ENCODE measurements around the gene ARSB.
A peak's percentile ranks its signal among the peaks of the same experiment; 100 is the strongest.
"Not testable (repeated sequence)": the region's sequence is repeated elsewhere in the genome, so short reads cannot be mapped to it uniquely, and the experiment has no call there.

Gene ARSB

DNA sequence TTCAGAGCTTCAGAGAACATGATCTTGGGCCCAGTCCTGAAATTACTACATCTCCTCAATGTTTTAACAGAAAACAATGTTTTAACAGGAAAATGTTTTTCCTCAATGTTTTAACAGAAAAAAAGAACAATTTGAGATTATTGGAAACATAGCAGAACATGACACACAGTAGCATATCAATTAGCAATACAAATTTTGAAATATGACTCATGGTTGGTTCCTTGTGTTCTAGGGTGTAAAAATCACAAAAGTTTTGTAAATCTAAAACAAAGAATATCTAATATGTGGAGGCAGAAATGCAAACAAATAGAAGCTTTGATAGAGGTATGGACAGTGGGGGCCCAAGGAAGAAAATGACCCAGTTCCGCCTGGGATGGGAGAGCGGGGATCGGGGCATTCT, 22.8 kb upstream of the ARSB start:
- no peak for ATAC-seq
- H3K4me1 Mint-ChIP-seq = no peaks in the 10 kb centered on the region

GRCh38 chr5:79005936-79006631, 21.0 kb upstream of the ARSB start:
- H3K4me3 Mint-ChIP-seq = no peak overlapping the region
- no peaks in the 10 kb centered on the region for H3K36me3 Mint-ChIP-seq
- H3K27ac Mint-ChIP-seq = no peak overlapping the region
- H3K4me1 Mint-ChIP-seq = no peaks in the 10 kb centered on the region
- no peaks in the 10 kb centered on the region for H3K9me3 Mint-ChIP-seq
- no peak for DNase-seq (ENCODE audit: low spot score in 2 of 2)
- no peak for ATAC-seq

More for the DNA sequence above, 22.8 kb upstream of the ARSB start:
- H3K27ac Mint-ChIP-seq = peak overlapping the region; percentile 26
- no peak overlapping the region for H3K4me3 Mint-ChIP-seq
- DNase-seq (ENCODE audit: low spot score in 2 of 2) = no peak
- peaks cover under 1% of the 10 kb centered on the region for H3K9me3 Mint-ChIP-seq
- H3K36me3 Mint-ChIP-seq = no peaks in the 10 kb centered on the region

- no peak for ATAC-seq
- Mint-ChIP-seq H3K27ac (no peak overlapping the region), H3K36me3 (no peaks in the 10 kb centered on the region), H3K4me1 (no peaks in the 10 kb centered on the region), H3K4me3 (no peak overlapping the region), H3K9me3 (no peaks in the 10 kb centered on the region)
- DNase-seq (ENCODE audit: low spot score in 2 of 2) = no peak
These were observed 20.0 kb upstream of the ARSB start for GRCh38 chr5:79005151-79005550.

GRCh38 chr5:79002374-79002773, 17.3 kb upstream of the ARSB start:
- DNase-seq (ENCODE audit: low spot score in 2 of 2) (no peak), ATAC-seq (no peak)

GRCh38 chr5:79001471-79001870, 16.4 kb upstream of the ARSB start:
- Mint-ChIP-seq H3K4me3 (no peak overlapping the region), H3K36me3 (no peaks in the 10 kb centered on the region), H3K27ac (no peak overlapping the region), H3K9me3 (no peaks in the 10 kb centered on the region), H3K4me1 (no peaks in the 10 kb centered on the region)
- ATAC-seq (no peak), DNase-seq (ENCODE audit: low spot score in 2 of 2) (no peak)

More at GRCh38 chr5:79002374-79002773, 17.3 kb upstream of the ARSB start:
- Mint-ChIP-seq H3K36me3 (no peaks in the 10 kb centered on the region), H3K27ac (no peak overlapping the region), H3K9me3 (no peaks in the 10 kb centered on the region), H3K4me3 (no peak overlapping the region), H3K4me1 (no peaks in the 10 kb centered on the region)

DNA sequence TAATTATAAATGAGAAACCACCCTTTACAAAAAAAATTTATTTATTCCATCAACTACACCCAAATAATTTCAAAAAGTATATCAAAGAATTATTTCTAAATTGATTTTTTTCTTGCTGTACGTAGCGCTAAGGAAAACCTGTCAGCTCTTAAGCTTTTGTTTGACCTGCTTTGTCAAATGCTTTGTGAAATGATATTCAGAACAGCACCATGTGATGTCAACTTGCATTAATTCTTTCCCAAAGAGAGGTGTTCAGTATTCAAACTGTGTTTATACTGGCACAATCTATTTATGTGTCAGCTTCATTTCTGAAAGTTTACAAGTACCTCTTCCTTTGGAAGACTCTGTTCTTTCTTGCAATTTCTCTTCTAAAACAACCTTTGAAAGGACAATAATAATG, 12.0 kb upstream of the ARSB start:
- ATAC-seq (no peak), DNase-seq (ENCODE audit: low spot score in 2 of 2) (no peak)
- peaks cover 6% of the 10 kb centered on the region for H3K4me1 Mint-ChIP-seq
- no peaks in the 10 kb centered on the region for H3K9me3 Mint-ChIP-seq
- H3K27ac Mint-ChIP-seq = no peak overlapping the region
- H3K4me3 Mint-ChIP-seq = no peak overlapping the region
- H3K36me3 Mint-ChIP-seq = no peaks in the 10 kb centered on the region

GRCh38 chr5:78995521-78996007, 10.5 kb upstream of the ARSB start:
- Mint-ChIP-seq H3K4me1 (peaks cover 6% of the 10 kb centered on the region), H3K36me3 (no peaks in the 10 kb centered on the region), H3K27ac (no peak overlapping the region), H3K4me3 (no peak overlapping the region), H3K9me3 (no peaks in the 10 kb centered on the region)
- DNase-seq (ENCODE audit: low spot score in 2 of 2) (no peak), ATAC-seq (no peak)

- Mint-ChIP-seq H3K27ac (no peak overlapping the region), H3K36me3 (no peaks in the 10 kb centered on the region), H3K4me3 (no peak overlapping the region), H3K4me1 (peaks cover 6% of the 10 kb centered on the region), H3K9me3 (no peaks in the 10 kb centered on the region)
- DNase-seq (ENCODE audit: low spot score in 2 of 2) (no peak), ATAC-seq (peak; percentile 75)
These were observed 8.1 kb upstream of the ARSB start for GRCh38 chr5:78993165-78993564.

GRCh38 chr5:78992146-78992545, 7.0 kb upstream of the ARSB start:
- H3K4me1 Mint-ChIP-seq = peaks cover 6% of the 10 kb centered on the region
- no peak overlapping the region for H3K27ac Mint-ChIP-seq
- no peak for DNase-seq (ENCODE audit: low spot score in 2 of 2)
- no peaks in the 10 kb centered on the region for H3K36me3 Mint-ChIP-seq
- H3K9me3 Mint-ChIP-seq = no peaks in the 10 kb centered on the region
- ATAC-seq = no peak
- H3K4me3 Mint-ChIP-seq = no peak overlapping the region

GRCh38 chr5:78989080-78989479, 4.0 kb upstream of the ARSB start:
- no peak for DNase-seq (ENCODE audit: low spot score in 2 of 2)
- ATAC-seq = no peak
- Mint-ChIP-seq H3K9me3 (no peaks in the 10 kb centered on the region), H3K27ac (no peak overlapping the region), H3K4me3 (no peak overlapping the region), H3K4me1 (peaks cover 19% of the 10 kb centered on the region), H3K36me3 (peaks cover 5% of the 10 kb centered on the region)

- H3K36me3 Mint-ChIP-seq = peaks cover 5% of the 10 kb centered on the region
- H3K4me3 Mint-ChIP-seq = peak overlapping the region; percentile 80
- ATAC-seq = peak; percentile 90
- peak; percentile 38 to 82 for DNase-seq (ENCODE audit: low spot score in 2 of 2)
- H3K27ac Mint-ChIP-seq = peak overlapping the region; percentile 98
- peaks cover 23% of the 10 kb centered on the region for H3K4me1 Mint-ChIP-seq
- no peaks in the 10 kb centered on the region for H3K9me3 Mint-ChIP-seq
These were observed 664 bp upstream of the ARSB start for GRCh38 chr5:78985725-78986223.

DNA sequence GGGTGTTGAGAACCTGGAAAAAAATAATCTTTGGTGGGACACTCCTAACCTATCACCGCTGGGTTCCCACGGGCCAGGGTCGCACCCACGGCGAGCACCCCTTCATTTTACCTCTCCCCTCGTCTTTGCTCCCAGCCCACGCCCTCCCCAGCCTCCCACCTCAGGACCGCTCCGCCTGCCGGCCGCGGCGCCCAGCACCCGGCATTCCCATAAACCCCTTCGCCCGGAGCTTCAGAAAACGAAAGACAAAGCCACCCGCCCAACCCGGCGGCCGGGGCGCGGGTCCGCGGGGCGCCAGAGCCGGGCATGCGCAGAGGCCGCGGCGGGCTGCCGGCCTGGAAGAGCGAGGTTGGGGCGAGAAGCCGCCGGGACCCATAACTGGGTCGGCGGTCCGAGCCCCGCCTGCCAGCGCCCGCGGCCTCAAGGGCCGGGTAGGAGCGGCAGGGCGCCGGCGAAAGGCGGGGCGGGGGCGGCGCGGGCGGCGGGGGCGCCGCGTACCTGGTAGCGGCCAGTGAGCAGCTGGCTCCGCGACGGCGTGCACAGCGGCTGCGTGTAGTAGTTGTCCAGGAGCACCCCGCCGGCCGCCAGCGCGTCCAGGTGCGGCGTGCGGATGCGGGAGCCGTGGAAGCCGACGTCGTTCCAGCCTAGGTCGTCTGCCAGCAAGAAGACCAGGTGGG, 533 bp downstream of the ARSB start:
- H3K27ac Mint-ChIP-seq = peak overlapping the region; percentile 98
- DNase-seq (ENCODE audit: low spot score in 2 of 2) (peak; percentile 68 to 86), ATAC-seq (peak; percentile 69)
- peaks cover 5% of the 10 kb centered on the region for H3K36me3 Mint-ChIP-seq
- peaks cover 28% of the 10 kb centered on the region for H3K4me1 Mint-ChIP-seq
- no peaks in the 10 kb centered on the region for H3K9me3 Mint-ChIP-seq
- H3K4me3 Mint-ChIP-seq = peak overlapping the region; percentile 80

GRCh38 chr5:78983601-78984438, 1.3 kb downstream of the ARSB start:
- ATAC-seq = no peak
- Mint-ChIP-seq H3K9me3 (no peaks in the 10 kb centered on the region), H3K4me3 (peak overlapping the region; percentile 80), H3K4me1 (peaks cover 36% of the 10 kb centered on the region), H3K27ac (peak overlapping the region; percentile 98), H3K36me3 (peaks cover 5% of the 10 kb centered on the region)
- DNase-seq (ENCODE audit: low spot score in 2 of 2) = no peak

DNA sequence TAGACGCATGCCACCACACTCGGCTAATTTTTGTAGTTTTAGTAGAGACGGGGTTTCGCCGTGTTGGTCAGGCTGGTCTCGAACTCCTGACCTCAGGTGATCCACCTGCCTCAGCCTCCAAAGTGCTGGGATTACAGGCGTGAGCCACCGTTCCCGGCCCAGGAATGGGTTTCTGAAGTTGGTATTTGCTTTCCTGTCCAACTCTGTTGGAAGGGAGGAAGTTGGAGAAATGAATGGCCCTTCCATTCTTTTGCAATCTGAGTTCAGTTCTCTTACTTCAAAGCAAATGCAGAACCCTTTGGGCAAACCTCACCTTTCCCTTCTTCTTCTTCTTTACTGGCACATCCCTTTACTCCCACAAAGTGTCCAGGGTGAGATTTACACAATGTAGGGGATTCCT, 1.9 kb downstream of the ARSB start:
- ATAC-seq; H3K36me3 Mint-ChIP-seq; H3K9me3 Mint-ChIP-seq; DNase-seq (ENCODE audit: low spot score in 2 of 2): not testable (repeated sequence)
- Mint-ChIP-seq H3K27ac (peak overlapping the region; percentile 98), H3K4me1 (peaks cover 37% of the 10 kb centered on the region), H3K4me3 (peak overlapping the region; percentile 80)

GRCh38 chr5:78979909-78980308, 5.2 kb downstream of the ARSB start:
- Mint-ChIP-seq H3K36me3 (no peaks in the 10 kb centered on the region), H3K9me3 (no peaks in the 10 kb centered on the region), H3K4me3 (no peak overlapping the region), H3K4me1 (peaks cover 26% of the 10 kb centered on the region), H3K27ac (no peak overlapping the region)
- no peak for ATAC-seq
- no peak for DNase-seq (ENCODE audit: low spot score in 2 of 2)
